Measurements from ENCODE around the gene FCGR1A.
"Not testable (repeated sequence)": the region's sequence is repeated elsewhere in the genome, so short reads cannot be mapped to it uniquely, and the experiment has no call there.

The FCGR1A gene

GRCh38 chr1:149792912-149793515 lies 10.5 kb downstream of the FCGR1A start:
- Histone ChIP-seq H3K9ac (peak overlapping the region; percentile 73; the same call in 1 of the 2 replicates), H2AFZ (ENCODE audit: low read depth) (peak overlapping the region; percentile 100), H3K4me3 (IDR thresholded peaks at IDR 0.05; ENCODE audit: insufficient read depth, low read depth, low read length) (peak overlapping the region; percentile 58), H3K4me2 (peak overlapping the region; percentile 64), H3K27ac (peak overlapping the region; percentile 72; the same call in 1 of the 2 replicates)
- H3K79me2 ChIP-seq (ENCODE audit: insufficient read depth, low read depth); H3K27me3 ChIP-seq (ENCODE audit: insufficient read depth, low read depth); H3K36me3 ChIP-seq (ENCODE audit: insufficient read depth); H3K4me1 ChIP-seq (ENCODE audit: low read depth, poor library complexity, severe bottlenecking); H4K20me1 ChIP-seq (ENCODE audit: insufficient read depth): not testable (repeated sequence)
- peak; percentile 49 for TF ChIP-seq CTCF (conservative IDR thresholded peaks at IDR 0.05; ENCODE audit: low read depth, low read length)

GRCh38 chr1:149793885-149794284 lies 11.4 kb downstream of the FCGR1A start:
- H4K20me1 ChIP-seq (ENCODE audit: insufficient read depth); H3K4me1 ChIP-seq (ENCODE audit: low read depth, poor library complexity, severe bottlenecking); H3K9ac ChIP-seq; H3K27me3 ChIP-seq (ENCODE audit: insufficient read depth, low read depth); H3K4me3 ChIP-seq (IDR thresholded peaks at IDR 0.05; ENCODE audit: insufficient read depth, low read depth, low read length); H3K4me2 ChIP-seq; H3K27ac ChIP-seq; H3K36me3 ChIP-seq (ENCODE audit: insufficient read depth); H3K79me2 ChIP-seq (ENCODE audit: insufficient read depth, low read depth): not testable (repeated sequence)
- peak overlapping the region; percentile 100; the same call in 1 of the 2 replicates for H2AFZ ChIP-seq (ENCODE audit: low read depth)

GRCh38 chr1:149801628-149802027 lies 19.1 kb downstream of the FCGR1A start:
- not testable (repeated sequence) for H2AFZ ChIP-seq (ENCODE audit: low read depth); H3K79me2 ChIP-seq (ENCODE audit: insufficient read depth, low read depth); H3K9ac ChIP-seq; H4K20me1 ChIP-seq (ENCODE audit: insufficient read depth); H3K27ac ChIP-seq; H3K4me3 ChIP-seq (IDR thresholded peaks at IDR 0.05; ENCODE audit: insufficient read depth, low read depth, low read length); H3K4me1 ChIP-seq (ENCODE audit: low read depth, poor library complexity, severe bottlenecking); H3K4me2 ChIP-seq; H3K27me3 ChIP-seq (ENCODE audit: insufficient read depth, low read depth); H3K36me3 ChIP-seq (ENCODE audit: insufficient read depth)

- not testable (repeated sequence) for H4K20me1 ChIP-seq (ENCODE audit: insufficient read depth); H3K4me3 ChIP-seq (IDR thresholded peaks at IDR 0.05; ENCODE audit: insufficient read depth, low read depth, low read length); H3K36me3 ChIP-seq (ENCODE audit: insufficient read depth); H3K4me1 ChIP-seq (ENCODE audit: low read depth, poor library complexity, severe bottlenecking); H3K27ac ChIP-seq; H3K9ac ChIP-seq; H3K27me3 ChIP-seq (ENCODE audit: insufficient read depth, low read depth); H2AFZ ChIP-seq (ENCODE audit: low read depth); H3K4me2 ChIP-seq; H3K79me2 ChIP-seq (ENCODE audit: insufficient read depth, low read depth)
Observed at GRCh38 chr1:149804417-149805080, 22.1 kb downstream of the FCGR1A start.

GRCh38 chr1:149810697-149811405 lies 28.4 kb downstream of the FCGR1A start:
- H3K9ac ChIP-seq = peak overlapping the region; percentile 90
- H3K79me2 ChIP-seq (ENCODE audit: insufficient read depth, low read depth); H3K36me3 ChIP-seq (ENCODE audit: insufficient read depth); H3K4me3 ChIP-seq (IDR thresholded peaks at IDR 0.05; ENCODE audit: insufficient read depth, low read depth, low read length); H3K27me3 ChIP-seq (ENCODE audit: insufficient read depth, low read depth); H4K20me1 ChIP-seq (ENCODE audit: insufficient read depth); H2AFZ ChIP-seq (ENCODE audit: low read depth): not testable (repeated sequence)
- peak overlapping the region; percentile 60 for H3K4me2 ChIP-seq
- H3K27ac ChIP-seq = peak overlapping the region; percentile 53
- H3K4me1 ChIP-seq (ENCODE audit: low read depth, poor library complexity, severe bottlenecking) = peaks cover 26% of the 10 kb centered on the region

GRCh38 chr1:149811514-149811889 lies 29.0 kb downstream of the FCGR1A start:
- H3K36me3 ChIP-seq (ENCODE audit: insufficient read depth); H3K27me3 ChIP-seq (ENCODE audit: insufficient read depth, low read depth); H2AFZ ChIP-seq (ENCODE audit: low read depth); H3K79me2 ChIP-seq (ENCODE audit: insufficient read depth, low read depth); H4K20me1 ChIP-seq (ENCODE audit: insufficient read depth): not testable (repeated sequence)
- peak overlapping the region; percentile 53 for H3K27ac ChIP-seq
- peak overlapping the region; percentile 60 for H3K4me2 ChIP-seq
- peak overlapping the region; percentile 90 for H3K9ac ChIP-seq
- peaks cover 26% of the 10 kb centered on the region for H3K4me1 ChIP-seq (ENCODE audit: low read depth, poor library complexity, severe bottlenecking)
- peak overlapping the region; percentile 89 for H3K4me3 ChIP-seq (IDR thresholded peaks at IDR 0.05; ENCODE audit: insufficient read depth, low read depth, low read length)

- Histone ChIP-seq H3K9ac (peak overlapping the region; percentile 90), H3K27ac (peak overlapping the region; percentile 74), H3K4me2 (peak overlapping the region; percentile 80), H3K4me3 (IDR thresholded peaks at IDR 0.05; ENCODE audit: insufficient read depth, low read depth, low read length) (peak overlapping the region; percentile 89), H2AFZ (ENCODE audit: low read depth) (0 out of 2 replicates have a peak overlapping the region, but pooled peaks have one; percentile 22), H3K4me1 (ENCODE audit: low read depth, poor library complexity, severe bottlenecking) (peaks cover 26% of the 10 kb centered on the region)
- H3K79me2 ChIP-seq (ENCODE audit: insufficient read depth, low read depth); H3K27me3 ChIP-seq (ENCODE audit: insufficient read depth, low read depth); H3K36me3 ChIP-seq (ENCODE audit: insufficient read depth); H4K20me1 ChIP-seq (ENCODE audit: insufficient read depth): not testable (repeated sequence)
Observed at GRCh38 chr1:149811890-149812829, 29.7 kb downstream of the FCGR1A start.

- H3K9ac ChIP-seq = peak overlapping the region; percentile 90
- H3K27me3 ChIP-seq (ENCODE audit: insufficient read depth, low read depth); H4K20me1 ChIP-seq (ENCODE audit: insufficient read depth); H3K79me2 ChIP-seq (ENCODE audit: insufficient read depth, low read depth); H2AFZ ChIP-seq (ENCODE audit: low read depth); H3K36me3 ChIP-seq (ENCODE audit: insufficient read depth): not testable (repeated sequence)
- H3K27ac ChIP-seq = peak overlapping the region; percentile 74
- H3K4me1 ChIP-seq (ENCODE audit: low read depth, poor library complexity, severe bottlenecking) = peaks cover 26% of the 10 kb centered on the region
- peak overlapping the region; percentile 80 for H3K4me2 ChIP-seq
- H3K4me3 ChIP-seq (IDR thresholded peaks at IDR 0.05; ENCODE audit: insufficient read depth, low read depth, low read length) = peak overlapping the region; percentile 66
Observed at GRCh38 chr1:149812893-149813801, 30.7 kb downstream of the FCGR1A start.

All from KMS-11 (cell line).